GM18867 (cell line): Measurements from ENCODE around the gene HNRNPK.
A peak's percentile ranks its signal among the peaks of the same experiment; 100 is the strongest.

Source experiments
- ATAC-seq: cut with Tn5 transposase; IDR thresholded peaks from one replicate; pipeline ENCODE4 v1.9.1; 2021; ENCODE audit warnings: mild to moderate bottlenecking, moderate library complexity; ENCODE audit not compliant: unreplicated experiment

Gene HNRNPK

GRCh38 chr9:83979812-83980394 is at the start of gene HNRNPK:
Gene HNRNPK, minus strand, starts transcription at chr9:83980215. Its CDS starts 1,963 bp downstream, at chr9:83978252.
- peak; percentile 83 for ATAC-seq

- ATAC-seq = no peak
Measured at GRCh38 chr9:84027201-84027600, 47.2 kb upstream of the HNRNPK start.

GRCh38 chr9:84024041-84024575 is 44.1 kb upstream of the HNRNPK start:
- ATAC-seq = no peak

- no peak for ATAC-seq
Measured at GRCh38 chr9:84007662-84008061, 27.6 kb upstream of the HNRNPK start.

- no peak for ATAC-seq
Measured at GRCh38 chr9:84003246-84003645, 23.2 kb upstream of the HNRNPK start.

- ATAC-seq = peak; percentile 94
Measured at GRCh38 chr9:84002344-84002743, 22.3 kb upstream of the HNRNPK start.

- ATAC-seq = no peak
Measured at GRCh38 chr9:84001621-84002020, 21.6 kb upstream of the HNRNPK start.

- ATAC-seq = no peak
Measured at GRCh38 chr9:84000186-84000585, 20.2 kb upstream of the HNRNPK start.

- no peak for ATAC-seq
Measured at GRCh38 chr9:83999141-83999918, 19.3 kb upstream of the HNRNPK start.

GRCh38 chr9:83996126-83996525 is 16.1 kb upstream of the HNRNPK start:
- no peak for ATAC-seq

GRCh38 chr9:83992901-83993300 is 12.9 kb upstream of the HNRNPK start:
- no peak for ATAC-seq

- ATAC-seq = no peak
Measured at GRCh38 chr9:83992407-83992806, 12.4 kb upstream of the HNRNPK start.

- ATAC-seq = no peak
Measured at GRCh38 chr9:83991355-83991754, 11.3 kb upstream of the HNRNPK start.

GRCh38 chr9:83988411-83988810 is 8.4 kb upstream of the HNRNPK start:
- no peak for ATAC-seq

GRCh38 chr9:83987402-83987791 is 7.4 kb upstream of the HNRNPK start:
- no peak for ATAC-seq

- no peak for ATAC-seq
Measured at GRCh38 chr9:83986765-83987401, 6.9 kb upstream of the HNRNPK start.

GRCh38 chr9:83986195-83986594 is 6.2 kb upstream of the HNRNPK start:
- ATAC-seq = peak; percentile 48

GRCh38 chr9:83981126-83981871 is 1.3 kb upstream of the HNRNPK start:
- peak; percentile 3 for ATAC-seq

- peak; percentile 72 for ATAC-seq
Measured at GRCh38 chr9:83980395-83981125, 545 bp upstream of the HNRNPK start, which contains the start of gene RMI1. Gene RMI1, plus strand, starts transcription at chr9:83980805. Its CDS starts 20,182 bp downstream, at chr9:84000987.
